Prostate gland (tissue), 2 donors: ENCODE results near the gene PPFIBP2. TPM values are rescaled to one million over a fixed set of nuclear protein-coding genes. Genes with fewer than 3 reads are reported as not detected.

ENCODE experiments used
- DNase-seq: peaks from one replicate; pipeline ENCODE4 v3.0.0-alpha.2; 2019; ENCODE audit warnings: low spot score
- H3K27ac ChIP-seq, 2 donors: fragments of 200-600 bp; sonication (generic); 2 replicates each; pipeline ENCODE4 v1.5.1; 2017 to 2019
- H3K27me3 ChIP-seq: fragments of 200-600 bp; sonication (generic); replicated peaks from 2 replicates; pipeline ENCODE4 v1.5.1; 2019; ENCODE audit not compliant: insufficient read depth
- H3K36me3 ChIP-seq, 2 donors: fragments of 200-600 bp; sonication (generic); 1 replicate in 1 of 2; 2 replicates in 1 of 2; pipeline versions ENCODE4 v1.5.1 to v1.8.1; 2017 to 2019
- H3K4me1 ChIP-seq: fragments of 200-600 bp; sonication (generic); replicated peaks from 2 replicates; pipeline ENCODE4 v1.5.1; 2019
- H3K4me3 ChIP-seq, 2 donors: fragments of 200-600 bp; sonication (generic); 2 replicates each; pipeline ENCODE4 v1.5.1; 2017 to 2019
- H3K9me3 ChIP-seq: fragments of 200-600 bp; sonication (generic); 2 replicates; pipeline ENCODE4 v1.5.1; 2017
- POLR2A ChIP-seq: fragments of 450-650 bp; IDR thresholded peaks from one replicate; pipeline ENCODE4 v1.6.1; 2016; ENCODE audit warnings: antibody characterized with exemption, mild to moderate bottlenecking
- POLR2AphosphoS5 ChIP-seq: sonication (generic); formaldehyde crosslinking; IDR thresholded peaks from one replicate; pipeline ENCODE4 v1.6.1; 2017; ENCODE audit warnings: antibody characterized with exemption
- WGBS: methylation state at CpG from one replicate; pipeline ENCODE4 v1.1.5; 2018; 5-methylcytosine and 5-hydroxymethylcytosine counted together
- intact Hi-C: fragments of 100-400 bp; cut with DNase I; formaldehyde crosslinking; loops from one replicate; pipeline ENCODE4 v1.14.2; 2022
- total RNA-seq, 2 donors: library from RNA; depleted of rRNA; stranded (reverse); fragments of >200 nt; gene quantifications; one replicate each; pipeline ENCODE4 v1.1.0, GENCODE V29; 2016
- TF ChIP-seq, protein P1 (sequence below), 4 experiments: fragments of 200-600 bp in 2 of 4; fragments of 450-650 bp in 2 of 4; sonication (generic) in 2 of 4; IDR thresholded peaks; 1 replicate in 3 of 4; 2 replicates in 1 of 4; pipeline ENCODE4 v1.5.1; 2016 to 2019; ENCODE audit warnings: antibody characterized with exemption in 4 of 4, mild to moderate bottlenecking in 2 of 4, moderate library complexity in 2 of 4

PPFIBP2 gene
- total RNA-seq, 2 donors from 2014 or later = 76.3 to 88.3 TPM

GRCh38 chr11:7595016-7595866 is 81.4 kb downstream of the PPFIBP2 start:
- TF ChIP-seq POLR2AphosphoS5 = no peak
- TF ChIP-seq, protein P1, sequence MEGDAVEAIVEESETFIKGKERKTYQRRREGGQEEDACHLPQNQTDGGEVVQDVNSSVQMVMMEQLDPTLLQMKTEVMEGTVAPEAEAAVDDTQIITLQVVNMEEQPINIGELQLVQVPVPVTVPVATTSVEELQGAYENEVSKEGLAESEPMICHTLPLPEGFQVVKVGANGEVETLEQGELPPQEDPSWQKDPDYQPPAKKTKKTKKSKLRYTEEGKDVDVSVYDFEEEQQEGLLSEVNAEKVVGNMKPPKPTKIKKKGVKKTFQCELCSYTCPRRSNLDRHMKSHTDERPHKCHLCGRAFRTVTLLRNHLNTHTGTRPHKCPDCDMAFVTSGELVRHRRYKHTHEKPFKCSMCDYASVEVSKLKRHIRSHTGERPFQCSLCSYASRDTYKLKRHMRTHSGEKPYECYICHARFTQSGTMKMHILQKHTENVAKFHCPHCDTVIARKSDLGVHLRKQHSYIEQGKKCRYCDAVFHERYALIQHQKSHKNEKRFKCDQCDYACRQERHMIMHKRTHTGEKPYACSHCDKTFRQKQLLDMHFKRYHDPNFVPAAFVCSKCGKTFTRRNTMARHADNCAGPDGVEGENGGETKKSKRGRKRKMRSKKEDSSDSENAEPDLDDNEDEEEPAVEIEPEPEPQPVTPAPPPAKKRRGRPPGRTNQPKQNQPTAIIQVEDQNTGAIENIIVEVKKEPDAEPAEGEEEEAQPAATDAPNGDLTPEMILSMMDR (IDR thresholded peaks at IDR 0.05) = no peak
- no peak for TF ChIP-seq POLR2A
- Histone ChIP-seq H3K9me3 (no peaks in the 10 kb centered on the region), H3K4me1 (peaks cover 7% of the 10 kb centered on the region), H3K27me3 (no peaks in the 10 kb centered on the region), H3K36me3 (no peaks in the 10 kb centered on the region), H3K27ac (no peak overlapping the region), H3K4me3 (no peak overlapping the region)
- WGBS = 60% methylated on average over 1 of the region's 1 CpG
- no peak for DNase-seq
- intact Hi-C loops = no loop called here

- Histone ChIP-seq H3K27me3 (no peaks in the 10 kb centered on the region), H3K27ac (no peak overlapping the region), H3K4me3 (no peak overlapping the region), H3K4me1 (peaks cover 7% of the 10 kb centered on the region), H3K36me3 (no peaks in the 10 kb centered on the region), H3K9me3 (no peaks in the 10 kb centered on the region)
- intact Hi-C loops = no loop called here
- no peak for DNase-seq
- TF ChIP-seq, protein P1 (IDR thresholded peaks at IDR 0.05) = no peak
- TF ChIP-seq POLR2A = no peak
- no peak for TF ChIP-seq POLR2AphosphoS5
- 77% methylated on average over 2 of the region's 2 CpGs for WGBS
Measured at GRCh38 chr11:7595951-7596350, 82.2 kb downstream of the PPFIBP2 start.

DNA sequence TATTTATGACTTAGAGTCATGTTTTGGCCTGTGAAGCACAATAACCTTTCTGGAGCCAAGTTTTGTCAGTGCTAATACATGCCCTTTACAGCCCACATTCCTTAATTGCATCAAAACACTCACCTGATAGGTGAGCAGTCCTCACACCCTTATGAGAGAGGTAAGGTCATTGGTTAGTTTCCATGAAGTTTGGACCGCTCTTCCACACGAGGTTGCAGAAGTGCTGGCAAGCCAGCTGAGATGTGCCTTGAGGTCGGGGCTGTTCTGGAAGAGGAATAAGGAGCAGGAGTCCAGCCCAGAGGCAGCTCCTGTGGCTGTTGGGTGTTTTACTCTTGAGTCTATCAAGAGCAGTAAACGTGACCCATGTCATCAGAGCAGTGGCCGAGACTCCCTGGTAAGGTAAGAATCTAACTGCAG is 83.2 kb downstream of the PPFIBP2 start:
- TF ChIP-seq, protein P1 (IDR thresholded peaks at IDR 0.05) = no peak
- peak; percentile 84 for TF ChIP-seq POLR2AphosphoS5
- no peak overlapping the region for H3K4me3 ChIP-seq
- intact Hi-C loops = no loop called here
- 48% methylated on average over 5 of the region's 5 CpGs for WGBS
- peaks cover 7% of the 10 kb centered on the region for H3K4me1 ChIP-seq
- no peaks in the 10 kb centered on the region for H3K9me3 ChIP-seq
- peak overlapping the region; percentile 64 to 67 for H3K27ac ChIP-seq
- H3K36me3 ChIP-seq = no peaks in the 10 kb centered on the region
- no peaks in the 10 kb centered on the region for H3K27me3 ChIP-seq
- peak; percentile 75 for DNase-seq

DNA sequence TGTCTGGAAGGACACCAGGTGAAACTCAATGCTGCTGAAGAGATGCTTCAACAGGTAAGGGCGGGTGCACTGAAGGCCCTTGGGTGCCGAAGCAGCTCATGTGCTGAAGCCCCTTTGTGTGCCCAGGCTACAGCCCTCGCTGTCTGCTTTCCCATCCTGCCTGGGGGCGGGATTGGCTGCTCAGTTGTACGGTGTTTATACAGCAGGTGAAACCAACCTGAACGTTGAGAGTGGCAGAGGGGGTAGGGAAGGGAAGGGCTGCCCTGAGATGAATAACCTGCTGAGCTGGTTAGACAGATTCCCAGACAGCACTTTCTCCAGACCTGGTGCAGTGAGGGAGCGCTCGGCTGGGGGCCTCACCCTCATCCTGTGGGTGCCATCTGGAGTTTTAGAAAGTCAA is 83.8 kb downstream of the PPFIBP2 start:
- 53% methylated on average over 8 of the region's 8 CpGs for WGBS
- H3K36me3 ChIP-seq = no peaks in the 10 kb centered on the region
- DNase-seq = peak; percentile 92
- peak; percentile 82 for TF ChIP-seq POLR2AphosphoS5
- TF ChIP-seq, protein P1 (IDR thresholded peaks at IDR 0.05) = no peak
- peak; percentile 28 for TF ChIP-seq POLR2A
- no peak overlapping the region for H3K4me3 ChIP-seq
- no peaks in the 10 kb centered on the region for H3K27me3 ChIP-seq
- intact Hi-C loops = no loop called here
- H3K4me1 ChIP-seq = peaks cover 7% of the 10 kb centered on the region
- peak overlapping the region; percentile 64 to 67 for H3K27ac ChIP-seq
- H3K9me3 ChIP-seq = no peaks in the 10 kb centered on the region

GRCh38 chr11:7599209-7599608 is 85.4 kb downstream of the PPFIBP2 start:
- TF ChIP-seq POLR2AphosphoS5 (no peak), POLR2A (no peak)
- TF ChIP-seq, protein P1 (IDR thresholded peaks at IDR 0.05) = no peak
- Histone ChIP-seq H3K36me3 (no peaks in the 10 kb centered on the region), H3K9me3 (no peaks in the 10 kb centered on the region), H3K27ac (no peak overlapping the region), H3K4me1 (peaks cover 7% of the 10 kb centered on the region), H3K27me3 (no peaks in the 10 kb centered on the region), H3K4me3 (no peak overlapping the region)
- 63% methylated on average over 2 of the region's 2 CpGs for WGBS
- no peak for DNase-seq
- intact Hi-C loops = no loop called here
